IMR-90 (cell line): ENCODE measurements around the gene WASHC4.

Experiments
- CTCF ChIP-seq: conservative IDR thresholded peaks from 2 replicates; pipeline ENCODE4 v1.5.1; 2012; ENCODE audit warnings: mild to moderate bottlenecking, low read depth, low read length, improper control_type of control experiment
- FOS ChIP-seq: fragments of 150-350 bp; IDR thresholded peaks from 2 replicates; pipeline ENCODE4 v1.6.1; 2016; ENCODE audit warnings: low read depth, low read length

DNA sequence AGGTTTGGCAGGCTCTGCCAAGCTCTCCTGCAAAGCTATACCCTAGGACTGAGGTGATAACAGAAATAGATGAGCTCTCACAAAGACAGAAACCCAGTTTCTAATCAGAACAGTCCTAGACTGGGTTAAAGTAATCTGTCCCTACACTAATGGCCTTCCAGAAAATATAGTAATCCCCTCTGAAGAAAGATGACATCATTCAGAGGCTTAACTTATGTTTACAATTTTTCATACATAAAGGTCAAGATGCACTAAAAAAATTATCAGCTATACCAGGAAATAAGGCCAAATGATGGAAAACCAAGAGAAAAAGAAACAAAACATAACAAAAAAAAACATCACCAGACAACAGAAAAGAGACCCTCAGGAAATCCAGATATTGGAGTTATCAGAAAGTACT, 4.9 kb upstream of the WASHC4 start:
- no peak for TF ChIP-seq CTCF
- TF ChIP-seq FOS, result no peak
